Gastrocnemius medialis (tissue), 4 donors: ENCODE measurements around the gene G6PC2.

Experiments used
- CTCF ChIP-seq, 5 experiments: fragments of 450-650 bp in 3 of 5; fragments of 200-600 bp in 2 of 5; sonication (generic) in 2 of 5; IDR thresholded peaks in 4 of 5; conservative IDR thresholded peaks in 1 of 5; 1 replicate in 4 of 5; 2 replicates in 1 of 5; pipeline ENCODE4 v1.5.1; 2016 to 2019; ENCODE audit warnings: antibody characterized with exemption in 5 of 5, mild to moderate bottlenecking in 3 of 5, moderate library complexity in 3 of 5
- POLR2A ChIP-seq, 2 donors: fragments of 450-650 bp; IDR thresholded peaks; one replicate each; pipeline ENCODE4 v1.6.1; 2017; ENCODE audit warnings: antibody characterized with exemption in 2 of 2, mild to moderate bottlenecking in 2 of 2, moderate library complexity in 2 of 2

- TF ChIP-seq CTCF (IDR thresholded peaks at IDR 0.05 in 4 of 5, conservative IDR thresholded peaks at IDR 0.05 in 1 of 5) (no peak), POLR2A (IDR thresholded peaks at IDR 0.05) (no peak)
Measured at GRCh38 chr2:168895771-168896170, 5.3 kb upstream of the G6PC2 start.
